ENCODE measurements around the gene PTGES2.
A peak's percentile ranks its signal among the peaks of the same experiment; 100 is the strongest.

PTGES2 gene

DNA sequence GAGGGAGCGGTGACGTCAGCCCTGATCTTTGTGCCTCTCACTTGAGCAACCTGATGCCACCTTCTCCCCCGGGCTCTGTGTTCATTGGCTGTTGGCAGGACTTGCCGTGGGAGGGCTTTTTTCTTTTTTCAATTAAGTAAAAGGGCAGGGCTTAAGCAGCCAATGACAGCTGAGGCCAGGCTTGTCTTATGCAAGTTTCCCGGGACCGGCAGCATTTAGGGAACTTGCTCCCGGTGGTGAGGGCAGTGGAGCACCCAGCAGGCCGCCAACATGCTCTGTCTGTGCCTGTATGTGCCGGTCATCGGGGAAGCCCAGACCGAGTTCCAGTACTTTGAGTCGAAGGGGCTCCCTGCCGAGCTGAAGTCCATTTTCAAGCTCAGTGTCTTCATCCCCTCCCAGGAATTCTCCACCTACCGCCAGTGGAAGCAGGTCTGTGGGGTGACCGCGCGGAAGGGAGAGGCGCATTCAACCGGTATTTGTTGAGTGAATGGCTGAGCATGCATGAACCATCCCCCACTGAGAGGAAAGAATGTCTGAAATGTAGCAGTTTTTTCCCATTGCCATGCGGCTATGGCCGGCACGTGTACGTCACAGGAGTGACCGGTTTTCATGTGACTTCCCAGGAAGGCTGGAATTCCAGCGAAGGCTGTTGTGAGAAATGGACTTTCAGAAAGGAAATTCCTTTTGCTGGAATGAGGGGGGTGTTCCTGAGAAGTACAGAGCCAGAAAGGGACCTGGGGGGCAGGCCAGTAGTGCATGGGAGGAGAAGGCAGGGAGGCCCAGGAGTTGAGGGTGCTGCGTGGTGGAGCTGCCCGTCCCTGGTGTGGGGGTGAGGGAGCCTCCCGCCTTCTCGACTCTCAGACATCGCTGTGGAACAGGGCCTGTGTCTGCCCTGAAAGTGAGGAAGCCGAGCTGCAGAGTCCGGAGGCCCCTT is 29.0 kb downstream of the PTGES2 start:
- TF ChIP-seq, protein P1, sequence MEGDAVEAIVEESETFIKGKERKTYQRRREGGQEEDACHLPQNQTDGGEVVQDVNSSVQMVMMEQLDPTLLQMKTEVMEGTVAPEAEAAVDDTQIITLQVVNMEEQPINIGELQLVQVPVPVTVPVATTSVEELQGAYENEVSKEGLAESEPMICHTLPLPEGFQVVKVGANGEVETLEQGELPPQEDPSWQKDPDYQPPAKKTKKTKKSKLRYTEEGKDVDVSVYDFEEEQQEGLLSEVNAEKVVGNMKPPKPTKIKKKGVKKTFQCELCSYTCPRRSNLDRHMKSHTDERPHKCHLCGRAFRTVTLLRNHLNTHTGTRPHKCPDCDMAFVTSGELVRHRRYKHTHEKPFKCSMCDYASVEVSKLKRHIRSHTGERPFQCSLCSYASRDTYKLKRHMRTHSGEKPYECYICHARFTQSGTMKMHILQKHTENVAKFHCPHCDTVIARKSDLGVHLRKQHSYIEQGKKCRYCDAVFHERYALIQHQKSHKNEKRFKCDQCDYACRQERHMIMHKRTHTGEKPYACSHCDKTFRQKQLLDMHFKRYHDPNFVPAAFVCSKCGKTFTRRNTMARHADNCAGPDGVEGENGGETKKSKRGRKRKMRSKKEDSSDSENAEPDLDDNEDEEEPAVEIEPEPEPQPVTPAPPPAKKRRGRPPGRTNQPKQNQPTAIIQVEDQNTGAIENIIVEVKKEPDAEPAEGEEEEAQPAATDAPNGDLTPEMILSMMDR (IDR thresholded peaks at IDR 0.05; ENCODE audit: low read depth, low read length): no peak
- DNase-seq (ENCODE audit: extremely low read depth, low read depth): peak; percentile 95

DNA sequence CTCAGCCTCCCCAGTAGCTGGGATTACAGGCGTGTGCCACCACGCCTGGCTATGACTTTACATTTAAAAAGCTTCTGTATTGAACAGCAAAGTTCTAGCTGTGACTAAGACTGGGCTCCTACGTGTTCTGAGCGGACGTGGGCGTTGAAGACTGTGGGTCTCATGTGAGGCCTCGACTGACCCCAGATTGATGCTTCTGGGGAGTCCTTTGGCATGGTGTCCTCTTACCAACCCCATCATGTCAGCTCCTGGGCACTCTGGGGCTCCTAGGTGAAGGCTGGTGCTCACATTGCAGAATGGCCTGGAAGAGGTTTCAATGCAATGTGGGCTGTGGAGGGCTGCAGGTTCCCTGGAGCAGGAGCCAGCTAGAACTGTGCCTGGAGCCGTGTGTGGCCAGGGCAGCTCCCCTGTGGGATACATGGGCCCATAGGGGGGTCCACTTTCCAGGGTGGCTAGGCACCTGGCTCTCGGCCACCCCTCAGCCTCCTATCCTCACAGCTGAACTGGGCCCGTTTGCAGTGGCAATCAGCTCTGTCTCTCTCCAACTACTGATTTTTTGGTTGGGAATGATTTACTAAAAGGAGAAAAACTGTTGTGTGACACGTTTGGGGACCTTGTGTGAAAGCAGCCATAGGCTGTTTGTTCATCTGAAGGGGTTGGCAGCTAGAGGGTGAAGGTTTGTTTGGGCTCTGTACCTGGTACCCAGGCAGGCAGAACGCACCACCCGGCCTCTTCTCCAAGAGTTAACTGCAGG is 29.8 kb downstream of the PTGES2 start:
- no peak for DNase-seq (ENCODE audit: extremely low read depth, low read depth)
- TF ChIP-seq, protein P1 (IDR thresholded peaks at IDR 0.05; ENCODE audit: low read depth, low read length): no peak

DNA sequence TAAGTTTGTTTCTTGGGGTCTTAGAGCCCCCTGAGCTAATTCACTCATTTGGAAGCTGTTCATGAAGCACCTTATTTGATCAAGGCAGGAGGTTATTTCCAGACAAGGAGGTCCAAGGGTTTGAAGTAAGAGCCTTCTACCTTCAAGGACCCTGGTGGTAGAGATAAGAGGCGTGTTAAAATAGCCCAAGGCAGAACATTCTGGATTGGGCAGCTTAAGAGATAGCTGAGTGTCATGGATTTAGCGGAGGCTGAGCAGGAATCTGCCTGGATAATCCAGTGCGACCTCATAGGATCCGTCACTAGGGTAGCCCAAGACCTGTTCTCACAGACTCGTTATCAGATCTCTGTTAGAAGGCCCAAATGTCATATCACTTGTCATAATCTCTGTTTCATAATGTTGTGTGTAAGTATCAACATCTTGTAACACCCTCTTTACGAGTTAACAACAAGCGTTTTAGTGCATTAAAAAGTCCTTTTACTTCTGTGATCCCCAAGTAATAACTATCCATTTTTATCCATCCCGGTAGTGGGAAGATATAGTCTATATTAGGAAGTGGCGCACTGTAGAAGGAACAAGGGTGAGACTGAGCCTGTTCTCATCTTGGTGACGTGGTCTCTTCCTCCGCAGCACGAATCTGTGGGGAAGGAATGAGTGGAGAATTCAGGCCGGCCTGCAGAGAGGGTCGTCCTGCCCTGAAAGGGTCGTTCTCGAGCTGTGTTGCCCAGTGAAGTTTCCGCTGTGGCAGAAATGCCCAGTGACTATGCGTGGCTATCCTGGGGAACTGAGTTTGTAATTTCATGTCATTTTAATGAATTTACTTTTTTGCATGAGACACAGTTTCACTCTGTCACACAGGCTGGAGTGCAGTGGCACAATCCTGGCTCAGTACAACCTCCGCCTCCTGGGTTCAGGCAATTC is 30.7 kb downstream of the PTGES2 start:
- TF ChIP-seq, protein P1 (IDR thresholded peaks at IDR 0.05; ENCODE audit: low read depth, low read length): no peak
- no peak for DNase-seq (ENCODE audit: extremely low read depth, low read depth)

DNA sequence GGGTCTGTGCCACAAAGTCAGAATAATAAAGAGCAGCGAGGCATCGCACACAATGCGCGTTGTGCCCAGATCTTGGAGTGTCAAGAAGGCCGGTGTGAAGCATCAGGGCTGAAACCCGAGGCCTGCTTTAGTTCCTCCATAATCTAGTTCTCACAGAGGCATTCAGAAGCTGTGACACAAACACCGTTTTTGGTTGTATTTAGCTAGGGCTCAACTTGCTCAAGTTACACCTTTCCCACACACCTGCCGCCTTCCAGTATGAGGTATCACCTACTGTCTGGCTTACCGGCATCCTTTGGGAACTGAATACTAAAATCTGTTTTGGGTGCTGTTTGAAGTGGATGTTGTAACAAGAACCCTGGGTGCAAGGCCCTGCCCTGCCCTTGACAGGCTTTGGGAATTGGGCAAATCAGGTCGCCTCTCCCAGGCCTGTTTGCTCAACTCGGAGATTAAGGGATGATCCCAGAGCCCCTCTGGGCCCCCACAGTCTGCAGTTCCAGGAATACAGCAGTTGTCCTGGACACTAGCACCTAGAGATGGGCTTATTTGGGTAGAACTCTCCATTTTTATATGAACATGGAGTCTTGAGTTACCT is 32.5 kb downstream of the PTGES2 start:
- TF ChIP-seq, protein P1 (IDR thresholded peaks at IDR 0.05; ENCODE audit: low read depth, low read length): no peak
- no peak for DNase-seq (ENCODE audit: extremely low read depth, low read depth)

DNA sequence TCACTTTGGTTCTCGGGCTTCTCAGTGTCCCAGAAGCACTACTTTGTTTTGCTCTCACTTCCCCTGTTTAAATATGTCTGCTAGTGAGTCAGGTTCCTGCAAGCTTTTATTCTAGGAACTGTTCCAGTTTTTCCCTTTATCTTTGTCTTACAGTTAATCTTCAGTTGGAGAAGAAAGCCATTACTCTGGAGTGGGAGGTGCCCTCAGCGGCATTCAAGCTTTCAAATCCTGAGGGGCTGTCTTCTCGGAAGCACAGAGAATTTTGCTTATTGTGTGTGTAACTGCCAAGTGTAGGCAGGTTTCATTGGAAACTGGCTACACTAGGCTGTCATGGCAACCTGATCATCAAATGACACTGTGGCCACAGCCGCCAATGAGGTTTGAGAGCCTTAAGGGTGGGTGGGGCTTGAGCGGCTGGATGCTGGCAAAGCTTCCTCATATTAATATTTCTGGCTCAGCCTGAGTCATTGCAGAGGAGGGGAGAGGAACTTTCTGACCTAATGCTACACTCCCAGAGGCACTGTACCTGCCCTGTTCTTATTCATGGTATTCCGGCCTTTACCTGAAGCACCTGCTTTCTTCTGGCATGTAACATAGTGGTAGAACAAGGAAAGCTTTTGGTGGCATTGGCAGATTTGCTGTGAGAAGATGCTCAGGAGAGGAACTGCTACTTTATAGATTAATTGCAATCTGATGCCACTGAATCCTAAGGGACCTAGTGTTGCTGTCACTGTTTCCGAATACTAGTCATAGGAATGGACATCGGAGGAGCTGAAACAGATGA is 33.2 kb downstream of the PTGES2 start:
- peak; percentile 93 for DNase-seq (ENCODE audit: extremely low read depth, low read depth)
- TF ChIP-seq, protein P1 (IDR thresholded peaks at IDR 0.05; ENCODE audit: low read depth, low read length): no peak

DNA sequence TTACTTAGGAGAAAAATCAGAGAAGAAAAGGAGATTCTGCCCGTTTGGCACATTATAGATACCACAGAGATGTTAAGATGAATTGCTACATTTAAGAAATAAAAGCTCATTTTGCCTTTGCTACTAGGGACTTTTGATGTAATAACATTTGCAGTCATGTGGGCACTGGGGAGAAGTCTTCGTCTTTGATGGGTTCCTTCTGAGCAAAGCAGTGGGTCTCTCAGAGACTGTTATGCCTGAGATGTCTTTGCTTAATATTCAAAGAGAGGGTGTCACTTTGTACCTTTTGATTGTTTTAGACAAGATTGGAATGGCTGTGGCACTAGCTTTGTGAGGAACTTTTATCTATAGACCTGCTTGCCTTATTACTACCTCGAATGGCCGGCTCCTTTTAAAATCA is 34.5 kb downstream of the PTGES2 start:
- no peak for DNase-seq (ENCODE audit: extremely low read depth, low read depth)
- TF ChIP-seq, protein P1 (IDR thresholded peaks at IDR 0.05; ENCODE audit: low read depth, low read length): no peak

All from AG09319 (cell line).